Activated CD4-positive, alpha-beta memory T cell treated with anti-CD3 and anti-CD28 coated beads for 36 hours (primary cell): ENCODE measurements around the gene SUZ12. TPM values are rescaled to one million over a fixed set of nuclear protein-coding genes. Genes with fewer than 3 reads are reported as not detected.
"Not testable (repeated sequence)": the region's sequence is repeated elsewhere in the genome, so short reads cannot be mapped to it uniquely, and the experiment has no call there.

Source experiments
- CTCF ChIA-PET: fragments of 350-600 bp; sonication (Branson Sonifier 250); formaldehyde crosslinking; loops from one replicate; lab custom pipeline; 2021; ENCODE audit warnings: antibody characterized with exemption, inconsistent platforms; lab: Charles Lee
- POLR2A ChIA-PET: fragments of 350-600 bp; sonication (Branson Sonifier 250); formaldehyde crosslinking; loops from one replicate; lab custom pipeline; 2021; ENCODE audit warnings: antibody characterized with exemption; lab: Charles Lee
- DNase-seq: peaks from one replicate; pipeline ENCODE4 v3.0.0-alpha.2; 2020
- H3K27ac Mint-ChIP-seq: one replicate; pipeline ENCODE4 v1.8.0; 2021; ENCODE audit warnings: mixed read lengths
- H3K27me3 Mint-ChIP-seq: one replicate; pipeline ENCODE4 v1.8.0; 2021; ENCODE audit warnings: mixed read lengths
- H3K36me3 Mint-ChIP-seq: one replicate; pipeline ENCODE4 v1.8.0; 2021; ENCODE audit warnings: mixed read lengths
- H3K4me1 Mint-ChIP-seq: one replicate; pipeline ENCODE4 v1.8.0; 2021; ENCODE audit warnings: low read depth, mixed read lengths
- H3K4me3 Mint-ChIP-seq: one replicate; pipeline ENCODE4 v1.8.0; 2021; ENCODE audit warnings: mild to moderate bottlenecking, mixed read lengths
- H3K9me3 Mint-ChIP-seq: one replicate; pipeline ENCODE4 v1.8.0; 2021; ENCODE audit warnings: mixed read lengths
- intact Hi-C: fragments of 100-400 bp; cut with micrococcal nuclease; formaldehyde crosslinking; loops from one replicate; pipeline ENCODE4 v1.15.1; 2023
- total RNA-seq, 2 experiments: library from RNA; stranded (reverse); gene quantifications; one replicate each; pipeline ENCODE4 v1.2.3, GENCODE V29; 2021

The SUZ12 gene
- total RNA-seq, 2 experiments from 2014 or later: 59.5 to 65.5 TPM

- Mint-ChIP-seq H3K9me3 (no peaks in the 10 kb centered on the region), H3K27me3 (no peaks in the 10 kb centered on the region), H3K4me3 (no peak overlapping the region), H3K4me1 (peaks cover 41% of the 10 kb centered on the region), H3K27ac (peak overlapping the region; percentile 31), H3K36me3 (peaks cover 3% of the 10 kb centered on the region)
- intact Hi-C loops: no loop called here
- POLR2A ChIA-PET: interaction anchor here (0.6 to 1.0 kb wide), 2 partner anchors 9 to 44 kb away, joined by 3 to 5 read pairs; partner anchors contain the start of gene LRRC37B
- DNase-seq: no peak
- CTCF ChIA-PET: interaction anchor here (2.3 kb wide), 1 partner anchor 8 kb away, joined by 9 read pairs; the partner anchor contains the start of gene LRRC37B
Measured at GRCh38 chr17:32016231-32016630, 79.4 kb downstream of the SUZ12 start.

- intact Hi-C loops: no loop called here
- Mint-ChIP-seq H3K27me3 (no peaks in the 10 kb centered on the region), H3K36me3 (peaks cover 2% of the 10 kb centered on the region), H3K4me3 (no peak overlapping the region), H3K4me1 (peaks cover 21% of the 10 kb centered on the region), H3K27ac (no peak overlapping the region), H3K9me3 (no peaks in the 10 kb centered on the region)
- ChIA-PET CTCF (no interaction called here), POLR2A (no interaction called here)
- DNase-seq: no peak
Measured at GRCh38 chr17:32019228-32019627, 82.4 kb downstream of the SUZ12 start.

DNA sequence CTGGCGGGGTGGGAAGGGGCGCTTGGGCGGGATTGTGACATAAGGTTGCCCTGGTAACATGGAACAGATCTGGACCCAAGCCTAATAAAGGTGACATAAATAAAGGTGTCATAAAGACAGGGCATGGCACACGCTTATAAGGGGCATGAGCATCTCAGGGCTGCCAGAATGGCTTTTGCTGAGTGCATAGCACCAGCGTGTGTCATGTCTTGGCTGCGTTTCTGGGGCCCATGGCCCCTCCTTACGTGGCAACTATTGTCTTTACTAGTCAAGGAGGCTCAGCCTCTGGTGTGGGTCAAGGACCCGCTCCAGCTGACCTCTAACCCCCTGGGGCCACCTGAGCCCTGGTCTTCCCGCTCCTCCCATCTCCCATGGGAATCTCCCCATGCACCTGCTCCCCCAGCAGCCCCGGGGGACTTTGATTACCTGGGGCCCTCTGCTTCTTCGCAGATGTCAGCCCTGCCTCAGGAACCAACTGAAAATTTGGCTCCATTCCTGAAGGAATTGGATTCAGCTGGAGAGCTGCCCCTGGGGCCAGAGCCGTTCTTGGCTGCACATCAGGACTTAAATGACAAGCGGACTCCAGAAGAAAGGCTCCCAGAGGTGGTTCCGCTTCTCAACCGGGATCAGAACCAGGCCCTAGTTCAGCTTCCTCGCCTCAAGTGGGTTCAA, 84.3 kb downstream of the SUZ12 start:
- Mint-ChIP-seq H3K27me3 (no peaks in the 10 kb centered on the region), H3K27ac (no peak overlapping the region), H3K4me1 (peaks cover 16% of the 10 kb centered on the region), H3K9me3 (no peaks in the 10 kb centered on the region), H3K36me3 (peaks cover 2% of the 10 kb centered on the region), H3K4me3 (no peak overlapping the region)
- no peak for DNase-seq
- POLR2A ChIA-PET: no interaction called here
- CTCF ChIA-PET: no interaction called here
- intact Hi-C loops: no loop called here

DNA sequence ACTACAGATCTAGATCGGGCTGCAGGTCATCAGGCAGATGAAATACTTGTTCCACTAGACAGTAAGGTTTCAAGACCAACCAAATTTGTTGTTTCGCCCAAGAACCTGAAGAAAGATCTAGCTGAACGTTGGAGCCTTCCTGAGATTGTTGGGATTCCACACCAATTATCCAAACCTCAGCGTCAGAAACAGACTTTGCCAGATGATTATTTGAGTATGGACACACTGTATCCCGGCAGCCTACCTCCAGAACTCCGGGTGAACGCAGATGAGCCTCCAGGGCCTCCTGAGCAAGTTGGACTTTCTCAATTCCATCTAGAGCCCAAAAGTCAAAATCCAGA, 84.8 kb downstream of the SUZ12 start:
- intact Hi-C loops: no loop called here
- H3K36me3 Mint-ChIP-seq: peaks cover 2% of the 10 kb centered on the region
- H3K4me1 Mint-ChIP-seq: peaks cover 11% of the 10 kb centered on the region
- ChIA-PET CTCF (no interaction called here), POLR2A (no interaction called here)
- no peak overlapping the region for H3K27ac Mint-ChIP-seq
- H3K4me3 Mint-ChIP-seq: no peak overlapping the region
- no peaks in the 10 kb centered on the region for H3K9me3 Mint-ChIP-seq
- DNase-seq: no peak
- no peaks in the 10 kb centered on the region for H3K27me3 Mint-ChIP-seq

- H3K4me3 Mint-ChIP-seq, H3K9me3 Mint-ChIP-seq, POLR2A ChIA-PET, H3K36me3 Mint-ChIP-seq, DNase-seq, H3K27me3 Mint-ChIP-seq, H3K27ac Mint-ChIP-seq, H3K4me1 Mint-ChIP-seq, intact Hi-C loops, CTCF ChIA-PET: not testable (repeated sequence)
Measured at GRCh38 chr17:32022554-32022953, 85.7 kb downstream of the SUZ12 start.

DNA sequence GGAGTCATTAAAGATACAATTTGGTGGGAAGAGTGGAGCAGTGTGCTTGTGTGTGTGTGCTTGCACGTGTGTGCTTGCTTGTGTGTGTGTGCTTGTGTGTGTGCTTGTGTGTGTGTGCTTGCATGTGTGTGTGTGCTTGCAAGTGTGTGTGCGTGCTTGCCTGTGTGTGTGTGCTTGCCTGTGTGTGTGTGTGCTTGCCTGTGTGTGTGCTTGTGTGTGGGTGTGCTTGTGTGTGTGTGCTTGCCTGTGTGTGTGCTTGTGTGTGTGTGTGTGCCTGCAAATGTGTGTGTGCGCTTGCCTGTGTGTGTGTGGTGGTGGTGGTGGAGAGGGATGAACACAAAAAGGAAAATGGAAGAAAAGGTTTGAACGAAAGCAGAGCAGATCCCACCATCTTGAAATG, 90.5 kb downstream of the SUZ12 start:
- CTCF ChIA-PET, intact Hi-C loops, H3K4me3 Mint-ChIP-seq, H3K36me3 Mint-ChIP-seq, H3K4me1 Mint-ChIP-seq, DNase-seq, POLR2A ChIA-PET, H3K27me3 Mint-ChIP-seq, H3K9me3 Mint-ChIP-seq, H3K27ac Mint-ChIP-seq: not testable (repeated sequence)

DNA sequence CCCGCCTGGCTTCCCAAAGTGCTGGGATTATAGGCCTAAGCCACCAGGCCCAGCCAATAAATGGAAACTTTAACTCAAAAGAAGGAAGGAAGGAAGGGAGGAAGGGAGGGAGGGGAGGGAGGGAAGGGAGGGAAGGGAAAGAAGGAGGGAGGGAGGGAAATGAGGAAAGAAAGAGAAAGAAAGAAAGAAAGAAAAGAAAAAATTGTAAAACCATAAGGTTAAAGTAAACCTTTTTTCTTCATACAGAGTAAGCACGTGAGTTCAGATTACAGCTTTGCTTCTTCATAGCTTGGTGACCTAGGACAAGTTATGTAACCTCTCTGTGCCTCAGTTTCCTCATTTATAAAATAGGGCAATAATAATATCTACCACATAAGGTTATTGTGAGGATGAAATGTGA, 96.4 kb downstream of the SUZ12 start:
- no peak overlapping the region for H3K4me3 Mint-ChIP-seq
- peaks cover 2% of the 10 kb centered on the region for H3K4me1 Mint-ChIP-seq
- no peaks in the 10 kb centered on the region for H3K27me3 Mint-ChIP-seq
- peaks cover 14% of the 10 kb centered on the region for H3K36me3 Mint-ChIP-seq
- no peak overlapping the region for H3K27ac Mint-ChIP-seq
- H3K9me3 Mint-ChIP-seq: no peaks in the 10 kb centered on the region
- intact Hi-C loops: no loop called here
- ChIA-PET CTCF (no interaction called here), POLR2A (no interaction called here)
- no peak for DNase-seq

DNA sequence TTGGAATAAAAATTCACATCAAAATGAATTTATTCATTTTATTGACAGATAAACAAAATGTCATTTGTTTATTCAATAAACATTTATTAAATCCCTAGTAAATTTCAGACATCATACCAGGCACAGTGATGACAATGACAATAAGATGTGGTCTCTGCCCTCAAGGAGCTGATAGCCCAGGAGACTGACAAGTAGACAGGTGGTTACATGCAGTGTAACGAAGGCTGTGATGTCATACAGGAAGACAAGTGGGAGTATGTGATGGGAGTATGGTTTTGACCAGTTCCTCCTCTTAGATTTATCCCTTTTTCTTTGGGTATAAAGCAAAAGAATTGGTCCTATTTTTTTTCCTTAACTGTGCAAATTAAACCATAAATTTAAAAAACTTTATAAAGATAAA, 97.0 kb downstream of the SUZ12 start:
- intact Hi-C loops, CTCF ChIA-PET, H3K27ac Mint-ChIP-seq, H3K27me3 Mint-ChIP-seq, H3K4me1 Mint-ChIP-seq, DNase-seq, H3K9me3 Mint-ChIP-seq, H3K4me3 Mint-ChIP-seq, POLR2A ChIA-PET: not testable (repeated sequence)
- H3K36me3 Mint-ChIP-seq: peaks cover 14% of the 10 kb centered on the region

DNA sequence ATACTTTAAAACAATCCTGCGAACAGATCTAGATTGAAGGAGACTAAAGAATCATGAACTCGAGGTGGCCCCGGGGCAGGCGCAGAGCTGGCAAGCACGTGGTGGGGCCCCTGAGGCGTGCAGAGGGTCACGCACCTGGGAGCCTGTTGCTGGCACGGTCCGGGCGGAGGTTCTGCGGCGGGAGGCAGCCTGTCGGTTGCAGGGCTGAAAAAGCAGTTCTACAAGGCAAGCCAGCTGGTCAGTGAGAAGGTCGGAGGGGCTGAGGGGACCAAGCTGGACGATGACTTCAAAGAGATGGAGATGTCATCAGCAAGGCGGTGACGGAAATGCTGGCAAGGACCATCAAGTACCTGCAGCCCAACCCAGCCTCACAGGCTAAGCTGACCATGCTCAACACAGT, 103.4 kb downstream of the SUZ12 start:
- H3K9me3 Mint-ChIP-seq, CTCF ChIA-PET, DNase-seq, H3K36me3 Mint-ChIP-seq, H3K27ac Mint-ChIP-seq, POLR2A ChIA-PET, H3K27me3 Mint-ChIP-seq, H3K4me3 Mint-ChIP-seq, intact Hi-C loops, H3K4me1 Mint-ChIP-seq: not testable (repeated sequence)

GRCh38 chr17:32041306-32041875, 104.6 kb downstream of the SUZ12 start:
- H3K36me3 Mint-ChIP-seq, H3K9me3 Mint-ChIP-seq, intact Hi-C loops, H3K4me1 Mint-ChIP-seq, H3K27ac Mint-ChIP-seq, DNase-seq, H3K4me3 Mint-ChIP-seq, CTCF ChIA-PET, H3K27me3 Mint-ChIP-seq, POLR2A ChIA-PET: not testable (repeated sequence)

DNA sequence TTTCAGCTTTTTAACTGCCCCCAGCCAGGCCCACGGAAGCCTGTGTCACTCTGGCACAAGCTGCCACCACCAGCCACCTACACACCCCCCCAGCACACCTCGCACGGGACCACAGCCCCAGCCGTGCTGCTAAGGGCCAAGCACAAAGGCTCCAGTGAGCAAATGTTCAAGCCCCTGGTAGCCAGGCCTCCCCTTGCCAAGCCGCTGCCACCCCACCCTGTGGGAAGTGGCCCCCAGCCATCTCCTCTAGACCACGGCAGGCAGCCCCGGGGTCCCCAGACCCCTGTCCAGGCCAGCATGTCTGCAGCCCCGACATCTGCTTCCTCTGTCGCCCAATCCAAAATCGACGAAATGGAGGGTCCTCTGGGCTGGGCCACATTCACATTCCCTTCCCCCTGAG, 105.5 kb downstream of the SUZ12 start:
- intact Hi-C loops, H3K27ac Mint-ChIP-seq, H3K4me3 Mint-ChIP-seq: not testable (repeated sequence)

DNA sequence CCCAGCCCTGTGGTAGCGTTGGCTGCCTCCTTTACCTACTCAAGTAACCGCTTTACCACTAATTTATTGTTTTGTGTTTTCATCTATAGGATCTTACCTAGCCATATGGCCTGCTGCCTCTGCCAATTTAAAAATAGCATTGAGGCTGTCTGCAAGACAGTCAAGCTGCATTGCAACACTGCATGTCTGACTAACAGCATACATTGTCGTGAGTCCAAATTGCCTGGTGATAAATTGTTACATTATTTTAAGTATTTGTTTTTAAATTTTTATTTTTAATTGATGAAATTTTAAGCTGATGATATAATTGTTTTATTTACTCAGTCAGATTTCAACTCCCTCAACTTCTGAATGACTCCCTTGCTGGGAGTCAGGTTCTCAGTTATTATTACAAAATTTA, 108.8 kb downstream of the SUZ12 start:
- DNase-seq, H3K27me3 Mint-ChIP-seq, CTCF ChIA-PET, H3K36me3 Mint-ChIP-seq, intact Hi-C loops, H3K4me1 Mint-ChIP-seq, H3K9me3 Mint-ChIP-seq, H3K4me3 Mint-ChIP-seq, H3K27ac Mint-ChIP-seq, POLR2A ChIA-PET: not testable (repeated sequence)

More for the DNA sequence above, 105.5 kb downstream of the SUZ12 start:
- H3K36me3 Mint-ChIP-seq, POLR2A ChIA-PET, H3K27me3 Mint-ChIP-seq, H3K9me3 Mint-ChIP-seq, DNase-seq, CTCF ChIA-PET, H3K4me1 Mint-ChIP-seq: not testable (repeated sequence)

GRCh38 chr17:32047663-32048062, 110.9 kb downstream of the SUZ12 start:
- H3K27me3 Mint-ChIP-seq, POLR2A ChIA-PET, DNase-seq, H3K4me3 Mint-ChIP-seq, intact Hi-C loops, H3K27ac Mint-ChIP-seq, H3K9me3 Mint-ChIP-seq, CTCF ChIA-PET, H3K4me1 Mint-ChIP-seq, H3K36me3 Mint-ChIP-seq: not testable (repeated sequence)
